Measurements from ENCODE around the gene CDH11.

GRCh38 chr16:65032387-65032786 is 89.5 kb downstream of the CDH11 start:
- TF ChIP-seq CTCF (IDR thresholded peaks at IDR 0.05): no peak
- no peak for TF ChIP-seq POLR2A (IDR thresholded peaks at IDR 0.05)
